Measurements from ENCODE around the gene TRAPPC14. TPM values are rescaled to one million over a fixed set of nuclear protein-coding genes. Genes with fewer than 3 reads are reported as not detected.
"Not testable (repeated sequence)": the region's sequence is repeated elsewhere in the genome, so short reads cannot be mapped to it uniquely, and the experiment has no call there.

The TRAPPC14 gene, protein sequence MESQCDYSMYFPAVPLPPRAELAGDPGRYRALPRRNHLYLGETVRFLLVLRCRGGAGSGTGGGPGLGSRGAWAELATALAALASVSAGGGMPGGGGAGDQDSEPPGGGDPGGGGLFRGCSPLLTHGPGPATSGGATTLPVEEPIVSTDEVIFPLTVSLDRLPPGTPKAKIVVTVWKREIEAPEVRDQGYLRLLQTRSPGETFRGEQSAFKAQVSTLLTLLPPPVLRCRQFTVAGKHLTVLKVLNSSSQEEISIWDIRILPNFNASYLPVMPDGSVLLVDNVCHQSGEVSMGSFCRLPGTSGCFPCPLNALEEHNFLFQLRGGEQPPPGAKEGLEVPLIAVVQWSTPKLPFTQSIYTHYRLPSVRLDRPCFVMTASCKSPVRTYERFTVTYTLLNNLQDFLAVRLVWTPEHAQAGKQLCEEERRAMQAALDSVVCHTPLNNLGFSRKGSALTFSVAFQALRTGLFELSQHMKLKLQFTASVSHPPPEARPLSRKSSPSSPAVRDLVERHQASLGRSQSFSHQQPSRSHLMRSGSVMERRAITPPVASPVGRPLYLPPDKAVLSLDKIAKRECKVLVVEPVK
- total RNA-seq, result 16.3 TPM

DNA sequence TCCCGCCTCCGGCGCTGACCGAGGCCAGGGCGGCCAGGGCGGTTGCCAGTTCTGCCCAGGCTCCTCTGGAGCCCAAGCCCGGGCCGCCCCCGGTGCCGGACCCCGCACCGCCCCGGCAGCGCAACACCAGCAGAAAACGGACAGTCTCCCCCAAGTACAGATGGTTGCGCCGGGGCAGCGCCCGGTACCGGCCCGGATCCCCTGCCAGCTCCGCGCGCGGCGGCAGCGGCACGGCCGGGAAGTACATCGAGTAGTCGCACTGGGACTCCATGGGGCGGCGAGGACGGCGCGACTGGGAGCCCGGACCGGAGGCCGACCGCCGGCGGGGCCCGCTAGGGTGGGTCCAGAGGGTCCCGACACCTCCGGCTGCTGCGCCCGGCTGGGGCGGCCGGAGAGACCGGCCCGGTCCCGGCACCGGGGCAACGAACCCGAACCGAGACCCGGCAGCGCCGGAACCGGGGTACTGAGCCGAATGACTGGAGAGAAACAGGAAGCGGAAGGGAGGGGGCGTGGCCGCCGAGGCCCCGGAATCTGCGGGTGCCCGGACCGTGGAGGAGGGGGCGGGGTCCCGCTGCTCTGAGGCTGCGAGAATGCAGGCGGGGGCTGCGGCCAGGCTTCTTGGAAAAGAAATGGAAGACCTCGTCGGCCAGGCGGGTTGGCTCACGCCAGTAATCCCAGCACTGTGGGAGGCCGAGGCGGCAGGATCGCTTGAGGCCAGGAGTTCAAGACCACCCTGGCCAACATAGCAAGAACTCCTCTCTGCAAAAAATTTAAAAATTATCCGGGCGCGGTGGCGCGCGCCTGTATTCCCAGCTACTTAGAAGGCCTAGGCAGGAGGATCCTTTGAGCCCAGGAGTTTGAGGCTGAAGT, at the start of gene TRAPPC14:
TRAPPC14 (minus strand) TSS at position 495 of the 870 bp plus-strand sequence; CDS start at position 271, 224 bp downstream.
- FAIRE-seq (no peak), DNase-seq (ENCODE audit: low spot score in 2 of 2) (peak; percentile 94 to 97)

DNA sequence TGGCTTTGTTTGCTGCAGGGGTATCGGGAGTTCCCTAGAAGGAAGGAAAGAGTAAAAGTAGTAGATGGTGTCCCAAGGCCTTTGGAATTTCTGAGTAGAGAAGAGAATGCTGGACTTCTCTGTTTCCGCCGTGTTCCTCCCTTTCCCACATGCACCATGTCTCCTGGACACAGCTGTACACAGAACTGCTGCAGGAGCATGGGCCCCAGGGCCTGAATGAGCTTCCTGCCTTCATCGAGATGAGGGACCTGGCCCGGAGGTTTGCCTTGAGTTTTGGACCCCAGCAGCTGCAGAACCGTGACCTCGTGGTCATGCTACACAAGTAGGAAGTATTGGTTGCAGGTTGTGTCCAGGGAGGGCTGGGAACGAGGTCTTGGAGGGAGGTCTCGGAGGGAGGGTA, 45.9 kb upstream of the TRAPPC14 start:
- no peak for FAIRE-seq
- no peak for DNase-seq (ENCODE audit: low spot score in 2 of 2)

DNA sequence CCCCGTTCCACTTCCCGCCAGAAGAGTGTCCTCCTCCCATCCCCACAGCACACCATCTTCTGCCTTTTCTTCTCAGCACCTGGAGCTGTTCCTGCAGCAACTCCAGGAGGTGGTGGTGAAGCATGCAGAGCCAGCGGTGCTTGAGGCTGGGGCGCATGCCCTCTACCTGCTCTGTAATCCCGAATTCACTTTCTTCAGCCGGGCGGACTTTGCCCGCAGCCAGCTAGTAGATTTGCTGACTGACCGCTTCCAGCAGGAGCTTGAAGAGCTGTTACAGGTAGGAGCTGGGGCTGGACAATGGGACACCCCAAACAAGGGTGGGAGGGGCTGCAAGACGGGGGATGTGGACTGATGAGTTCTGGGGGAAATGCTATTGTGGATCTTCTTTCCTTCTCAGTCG, 42.2 kb upstream of the TRAPPC14 start:
- FAIRE-seq (no peak), DNase-seq (ENCODE audit: low spot score in 2 of 2) (no peak)

DNA sequence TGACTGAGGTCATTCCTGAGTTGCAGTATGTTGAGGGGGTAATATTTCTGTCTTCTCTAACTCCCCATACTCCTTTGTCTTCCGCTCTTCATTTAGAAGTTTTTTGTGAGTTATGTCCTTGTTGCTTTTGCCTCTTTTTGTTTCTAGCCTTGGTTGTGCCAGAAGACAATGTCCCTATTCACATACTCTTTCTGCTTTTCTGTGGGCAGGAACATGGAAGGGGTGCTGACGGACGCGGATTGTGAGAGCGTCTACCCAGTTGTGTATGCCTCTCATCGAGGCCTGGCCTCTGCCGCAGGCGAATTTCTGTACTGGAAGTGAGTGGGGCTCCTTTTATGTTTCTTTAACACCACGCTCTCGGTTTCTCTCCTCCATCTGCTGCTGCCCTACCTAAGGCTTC, 39.7 kb upstream of the TRAPPC14 start:
- DNase-seq (ENCODE audit: low spot score in 2 of 2) (no peak), FAIRE-seq (no peak)

DNA sequence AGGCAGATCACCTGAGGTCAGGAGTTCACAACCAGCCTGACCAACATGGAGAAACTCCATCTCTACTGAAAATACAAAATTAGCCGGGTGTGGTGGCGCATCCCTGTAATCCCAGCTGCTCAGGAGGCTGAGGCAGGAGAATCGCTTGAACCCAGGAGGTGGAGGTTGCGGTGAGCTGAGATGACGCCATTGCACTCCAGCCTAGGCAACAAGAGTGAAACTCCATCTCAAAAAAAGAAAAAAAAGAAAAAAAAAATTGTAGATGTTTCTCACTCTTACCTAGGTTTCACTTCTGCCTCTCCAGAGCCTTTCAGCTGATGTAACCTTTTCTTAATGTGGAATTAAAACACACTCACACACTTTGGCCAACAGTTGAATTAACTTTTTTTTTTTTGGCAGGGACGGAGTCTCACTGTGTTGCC, 37.4 kb upstream of the TRAPPC14 start:
- not testable (repeated sequence) for FAIRE-seq; DNase-seq (ENCODE audit: low spot score in 2 of 2)

DNA sequence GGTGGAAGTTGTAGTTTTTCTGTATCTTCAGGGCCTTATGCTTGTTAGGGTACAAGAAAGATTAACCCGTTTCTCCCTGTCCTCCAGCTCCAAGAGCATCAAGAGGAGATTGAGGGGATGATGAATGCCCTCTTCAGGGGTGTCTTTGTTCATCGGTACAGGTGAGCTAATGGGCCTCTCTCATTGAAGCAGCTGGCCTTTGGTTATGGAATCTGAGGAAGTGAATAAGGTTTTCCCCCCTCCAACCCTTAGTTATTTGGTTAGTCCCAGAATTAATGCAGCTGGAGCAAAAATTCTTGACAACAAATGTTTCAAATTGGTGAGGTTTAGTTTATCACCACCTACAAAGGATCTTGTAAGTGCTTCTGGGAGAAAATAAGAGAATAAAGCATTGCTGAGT, 36.7 kb upstream of the TRAPPC14 start:
- FAIRE-seq (no peak), DNase-seq (ENCODE audit: low spot score in 2 of 2) (no peak)

DNA sequence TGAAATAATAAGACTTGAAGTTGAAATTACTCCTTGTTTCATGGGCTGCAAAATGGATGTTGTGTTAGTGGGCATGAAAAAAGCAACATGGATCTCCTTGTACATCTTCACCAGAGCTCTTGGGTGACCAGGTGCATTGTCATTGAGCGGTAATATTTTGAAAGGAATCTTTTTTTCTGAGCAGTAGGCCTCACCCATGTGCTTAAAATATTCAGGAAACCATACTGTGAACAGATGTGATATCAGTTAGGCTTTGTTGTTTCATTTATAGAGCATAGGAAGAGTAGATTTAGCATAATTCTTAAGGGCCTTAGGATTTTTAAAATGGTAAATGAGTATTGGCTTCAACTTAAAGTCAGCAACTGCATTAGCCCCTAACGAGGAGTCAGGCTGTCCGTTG, 34.4 kb upstream of the TRAPPC14 start:
- DNase-seq (ENCODE audit: low spot score in 2 of 2) (no peak), FAIRE-seq (no peak)

DNA sequence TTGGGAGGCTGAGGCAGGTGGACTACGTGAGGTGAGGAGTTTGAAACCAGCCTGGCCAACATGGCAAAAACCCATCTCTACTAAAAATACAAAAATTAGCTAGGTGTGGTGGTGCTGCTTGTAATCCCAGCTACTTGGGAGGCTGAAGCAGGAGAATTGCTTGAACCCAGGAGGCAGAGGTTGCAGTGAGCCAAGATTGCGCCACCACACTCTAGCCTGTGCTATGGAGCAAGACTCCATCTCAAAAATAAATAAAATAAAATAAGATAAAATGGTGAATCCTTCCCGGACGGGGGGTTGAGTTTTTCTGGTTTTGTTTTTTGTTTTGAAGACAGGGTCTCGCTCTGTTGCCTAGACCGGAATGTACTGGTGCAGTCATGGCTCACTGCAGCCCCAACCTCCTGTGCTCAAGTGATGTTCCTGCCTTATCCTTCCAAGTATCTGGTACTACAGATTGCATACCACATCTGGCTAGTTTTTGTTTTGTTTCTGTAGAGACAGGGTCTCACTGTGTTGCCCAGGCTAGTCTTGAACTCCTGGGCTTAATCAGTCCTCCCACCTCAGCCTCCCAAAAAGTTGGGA, 33.8 kb upstream of the TRAPPC14 start:
- DNase-seq (ENCODE audit: low spot score in 2 of 2); FAIRE-seq: not testable (repeated sequence)

DNA sequence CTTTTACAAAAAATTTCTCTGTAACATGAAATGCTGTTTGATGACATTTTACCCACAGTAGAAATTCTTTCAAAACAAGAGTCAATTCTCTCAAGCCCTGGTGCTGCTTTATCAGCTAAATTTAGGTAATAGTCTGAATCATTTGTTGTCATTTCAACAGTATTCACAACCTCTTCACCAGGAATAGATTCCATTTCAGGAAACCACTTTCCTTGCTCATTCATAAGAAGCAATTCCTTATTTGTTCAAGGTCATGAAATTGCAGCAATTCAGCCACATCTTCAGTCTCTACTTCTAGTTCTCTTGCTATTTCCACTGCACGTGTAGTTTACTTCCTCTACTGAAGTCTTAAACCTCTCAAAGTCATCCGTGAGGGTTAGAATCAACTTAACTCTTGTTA, 33.3 kb upstream of the TRAPPC14 start:
- no peak for DNase-seq (ENCODE audit: low spot score in 2 of 2)
- no peak for FAIRE-seq

DNA sequence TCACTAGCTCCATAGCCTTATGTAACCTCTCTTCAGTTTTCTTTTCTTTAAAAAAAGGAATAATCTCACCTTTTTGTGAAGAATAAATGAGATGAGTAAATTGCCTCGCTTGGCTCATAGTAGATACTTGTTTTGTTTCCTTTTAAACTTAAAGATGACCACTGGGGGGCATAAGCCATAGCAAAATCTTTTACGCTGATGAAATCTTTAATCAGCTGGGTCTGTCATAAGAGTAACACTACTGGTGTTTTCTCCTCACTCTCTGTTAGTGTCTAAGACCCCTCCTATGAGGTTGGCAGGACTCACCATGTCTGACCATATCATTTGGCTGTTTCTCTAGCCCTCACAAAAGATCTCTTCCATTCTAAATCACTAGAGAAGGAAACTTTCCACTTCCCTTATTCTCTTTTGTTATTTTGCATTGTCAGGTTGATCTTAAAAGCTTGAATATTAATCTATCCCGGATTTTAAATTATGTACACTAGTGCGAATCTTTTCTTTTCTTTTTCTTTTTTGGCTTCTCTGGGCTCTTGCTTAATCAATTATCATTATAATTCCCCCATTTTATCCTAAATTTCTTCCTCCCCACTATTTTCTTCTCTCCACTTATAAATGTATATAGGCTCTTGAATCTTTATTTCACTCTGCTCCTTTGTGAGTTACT, 31.7 kb upstream of the TRAPPC14 start:
- FAIRE-seq (peak; percentile 17), DNase-seq (ENCODE audit: low spot score in 2 of 2) (no peak)

DNA sequence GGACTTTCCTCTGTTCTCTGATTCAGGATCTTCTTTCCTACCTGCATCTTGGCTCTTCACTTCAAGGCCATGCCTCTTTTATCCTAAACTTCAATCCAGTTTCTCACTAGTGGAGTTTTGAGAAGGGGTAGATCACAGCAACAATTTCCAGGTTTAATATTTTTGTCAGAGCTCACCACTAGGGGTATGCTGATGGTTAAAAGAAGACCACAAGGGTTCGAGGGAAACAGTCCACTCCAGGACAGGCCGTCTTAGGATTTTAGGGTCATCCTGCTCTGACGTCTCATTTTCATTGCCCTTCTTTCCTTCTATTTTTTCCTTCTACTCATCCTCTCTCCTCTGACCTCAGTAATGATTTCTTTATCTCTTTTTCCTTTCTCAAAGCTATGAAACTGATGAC, 30.5 kb upstream of the TRAPPC14 start:
- no peak for FAIRE-seq
- DNase-seq (ENCODE audit: low spot score in 2 of 2), result no peak

DNA sequence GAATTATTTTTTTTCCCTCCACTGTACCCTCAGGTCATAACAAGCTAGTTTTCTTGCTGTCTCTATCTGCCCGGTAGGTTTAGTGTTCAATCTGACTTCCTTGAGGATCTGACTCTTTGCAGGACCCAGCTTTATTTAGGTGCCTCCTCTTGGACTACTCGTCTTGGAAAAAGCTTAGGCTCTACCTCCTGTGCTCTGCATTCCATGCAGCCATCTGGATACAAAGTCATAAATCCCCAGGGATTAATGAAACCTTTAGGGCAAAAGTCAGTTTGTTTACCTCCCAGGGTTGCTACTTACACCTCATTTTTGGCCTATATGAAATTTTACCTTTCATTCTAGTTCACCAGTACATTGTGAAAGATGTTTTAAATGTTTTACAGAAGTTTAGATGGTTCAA, 27.2 kb upstream of the TRAPPC14 start:
- no peak for FAIRE-seq
- DNase-seq (ENCODE audit: low spot score in 2 of 2), result no peak

DNA sequence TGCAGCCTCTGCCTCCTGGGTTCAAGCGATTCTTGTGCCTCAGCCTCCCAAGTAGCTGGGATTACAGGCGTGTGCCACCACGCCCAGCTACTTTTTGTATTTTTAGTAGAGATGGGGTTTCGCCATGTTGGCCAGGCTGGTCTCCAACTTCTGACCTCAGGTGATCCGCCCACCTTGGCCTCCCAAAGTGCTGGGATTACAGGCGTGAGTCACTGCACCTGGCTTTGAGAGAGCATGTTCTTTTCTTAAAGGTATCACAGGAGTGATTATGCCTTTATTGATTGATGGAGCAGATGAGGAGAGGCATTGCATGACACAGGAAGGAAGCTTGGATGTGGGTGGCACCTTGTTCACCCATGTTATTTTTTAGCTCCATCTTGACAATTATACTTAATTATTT, 24.6 kb upstream of the TRAPPC14 start:
- DNase-seq (ENCODE audit: low spot score in 2 of 2); FAIRE-seq: not testable (repeated sequence)

DNA sequence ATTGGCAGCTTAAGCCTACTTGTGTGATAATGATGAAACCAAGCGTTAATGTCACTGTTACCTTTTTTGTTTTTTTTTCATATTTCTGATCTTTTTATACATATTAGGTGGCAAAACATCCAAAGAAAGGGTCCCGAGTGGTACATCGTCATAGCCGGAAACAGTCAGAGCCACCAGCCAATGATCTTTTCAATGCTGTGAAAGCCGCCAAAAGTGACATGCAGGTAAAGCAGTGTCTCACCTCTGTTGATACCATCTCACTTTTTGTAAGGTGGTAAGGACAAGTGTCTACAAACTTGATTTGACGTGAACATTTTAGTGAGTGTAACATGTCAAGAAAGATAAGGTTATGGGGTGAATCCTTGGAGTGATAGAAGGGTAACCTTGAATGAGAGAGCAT, 24.1 kb upstream of the TRAPPC14 start:
- FAIRE-seq; DNase-seq (ENCODE audit: low spot score in 2 of 2): not testable (repeated sequence)

DNA sequence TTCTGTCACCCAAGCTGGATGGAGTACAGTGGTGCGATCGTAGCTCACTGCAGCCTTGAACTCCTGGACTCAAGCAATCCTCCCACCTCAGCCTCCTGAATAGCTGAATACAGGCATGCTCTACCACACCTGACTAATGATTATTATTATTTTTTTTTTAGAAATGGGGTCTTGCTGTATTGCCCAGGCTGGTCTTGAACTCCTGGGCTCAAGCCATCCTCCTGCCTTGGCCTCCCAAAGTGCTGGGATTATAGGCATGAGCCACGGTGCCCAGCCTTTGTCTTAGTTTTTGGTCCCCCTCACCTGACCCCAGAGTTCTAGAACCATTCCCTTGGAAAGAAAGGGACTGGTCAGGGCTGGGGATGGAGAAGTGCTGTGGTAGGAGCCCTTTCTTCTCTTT, 21.6 kb upstream of the TRAPPC14 start:
- not testable (repeated sequence) for DNase-seq (ENCODE audit: low spot score in 2 of 2); FAIRE-seq

DNA sequence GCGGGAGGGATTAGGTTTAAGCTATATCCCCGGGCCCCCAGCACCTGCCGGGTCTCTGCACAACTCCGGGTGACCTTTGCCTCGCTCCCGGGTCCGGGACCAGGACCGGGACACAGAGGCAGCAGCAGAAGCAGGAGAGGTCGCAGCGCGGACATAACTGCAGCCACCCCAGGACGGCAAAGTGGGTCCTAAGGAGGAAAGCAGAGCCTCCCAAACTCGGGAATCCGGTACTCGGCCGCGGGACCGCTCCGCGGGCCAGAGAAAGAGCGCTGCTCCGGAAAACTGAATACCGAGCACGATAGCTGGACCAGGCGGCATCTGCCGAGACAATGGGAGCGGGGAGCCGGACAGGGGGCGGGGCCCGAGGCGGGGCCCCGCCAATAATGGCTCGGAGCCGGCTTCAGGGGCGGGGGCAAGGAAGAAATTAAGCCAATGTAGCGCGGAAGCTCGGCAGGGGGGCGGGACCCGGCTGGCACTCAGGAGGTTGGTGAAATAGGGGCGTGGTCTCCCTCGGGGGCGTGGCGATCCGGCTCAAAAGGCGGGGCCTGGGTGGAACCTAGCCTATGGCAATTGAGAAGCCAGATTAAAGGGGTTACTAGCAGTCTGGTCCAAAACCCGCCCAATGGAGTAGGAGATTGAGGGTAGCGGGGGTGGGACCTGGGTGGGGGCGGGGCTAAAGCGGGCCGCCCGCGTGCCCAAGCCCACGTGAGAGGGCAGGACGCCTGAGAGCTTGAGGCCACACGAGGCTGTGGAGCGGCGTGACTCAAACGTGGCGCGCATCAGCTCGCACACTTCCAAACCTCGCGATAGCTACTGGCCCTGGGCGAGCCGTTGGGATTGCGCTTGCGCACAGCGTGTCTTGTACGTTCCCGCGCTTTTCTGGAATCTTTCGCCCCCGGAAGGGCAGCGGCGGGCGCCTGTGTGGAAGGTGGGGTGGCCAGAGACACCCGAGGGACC, 18.8 kb upstream of the TRAPPC14 start, which contains the start of the genes GPC2 and STAG3:
GPC2 (minus strand) TSS at position 337 of the 957 bp plus-strand sequence; CDS start at position 155, 182 bp downstream.
STAG3 (plus strand) TSS at position 874 of the 957 bp plus-strand sequence. CDS start 2,639 bp downstream, outside the sequence.
- DNase-seq (ENCODE audit: low spot score in 2 of 2), result peak; percentile 83 to 92
- FAIRE-seq, result no peak

DNA sequence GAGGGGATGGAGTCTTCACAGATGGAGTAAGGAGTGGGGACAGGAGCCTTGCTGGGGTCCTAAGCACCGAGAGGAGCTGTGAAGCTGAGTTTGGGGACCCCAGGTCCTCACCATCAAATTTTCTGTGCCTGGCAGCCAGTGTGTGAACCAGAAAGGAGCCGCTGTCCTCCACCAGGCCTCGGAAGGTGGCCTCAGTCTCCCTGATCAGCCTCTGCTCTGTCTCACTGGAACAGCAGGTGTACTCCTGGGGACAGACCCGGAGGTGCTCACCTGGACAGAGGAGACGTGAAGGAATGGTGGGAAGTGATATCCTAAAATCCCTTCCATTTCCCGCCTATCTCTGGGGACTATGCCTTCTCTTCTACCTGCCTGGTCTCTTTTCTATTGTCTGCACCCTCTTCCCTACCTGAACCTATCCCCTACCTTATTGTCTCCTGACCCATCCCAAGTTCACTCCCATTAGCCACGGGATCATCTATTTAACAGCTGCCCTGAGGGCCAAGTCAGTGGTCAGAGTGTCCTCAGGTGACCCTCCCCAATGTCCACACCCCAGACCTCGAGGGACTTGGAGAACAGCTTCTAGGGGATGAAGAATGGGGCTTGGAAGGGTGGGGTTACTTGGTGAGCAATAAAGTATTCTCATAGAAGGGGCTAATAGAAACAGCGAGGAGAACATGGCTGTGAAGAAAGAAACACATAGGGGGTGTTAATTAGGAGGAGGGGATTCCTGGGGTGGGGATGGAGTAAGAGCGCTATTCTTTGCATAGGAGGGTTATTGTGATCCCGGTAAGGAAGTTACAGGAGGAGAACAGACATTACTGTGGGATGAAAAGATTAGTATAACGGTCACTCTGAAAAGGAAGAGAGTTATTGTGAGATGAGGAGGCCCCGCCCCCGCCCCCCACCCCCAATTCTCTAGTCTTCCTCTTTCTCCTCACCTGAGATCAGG, 17.8 kb upstream of the TRAPPC14 start:
- DNase-seq (ENCODE audit: low spot score in 2 of 2) (no peak), FAIRE-seq (no peak)
